Heart left ventricle (tissue), 16 donors: Measurements from ENCODE around the gene EIF5A. TPM values are rescaled to one million over a fixed set of nuclear protein-coding genes. Genes with fewer than 3 reads are reported as not detected.

Source experiments
- ATAC-seq, 4 donors: fragments of 200-7000 bp; cut with Tn5 transposase; one replicate each; pipeline ENCODE4 v1.9.1; 2020 to 2022; ENCODE audit warnings: moderate library complexity in 4 of 4, mild to moderate bottlenecking in 3 of 4, moderate number of reproducible peaks in 1 of 4
- DNase-seq, 5 donors: peaks; one replicate each; pipeline ENCODE4 v3.0.0-alpha.2; 2020
- H3K27ac ChIP-seq, 12 donors: fragments of 200-600 bp; sonication (generic) in 4 of 12; one replicate each; pipeline versions ENCODE4 v1.5.0 to v1.8.0; 2016 to 2022; ENCODE audit warnings: mild to moderate bottlenecking in 2 of 12
- H3K27me3 ChIP-seq, 9 donors: fragments of 200-600 bp; sonication (generic) in 2 of 9; one replicate each; pipeline versions ENCODE4 v1.5.1 to v1.8.0; 2016 to 2022; ENCODE audit warnings: mild to moderate bottlenecking in 3 of 9
- H3K36me3 ChIP-seq, 9 donors: fragments of 200-600 bp; sonication (generic) in 2 of 9; one replicate each; pipeline versions ENCODE4 v1.5.0 to v1.8.0; 2018 to 2022; ENCODE audit warnings: mild to moderate bottlenecking in 2 of 9
- H3K4me1 ChIP-seq, 12 donors: fragments of 200-600 bp; sonication (generic) in 4 of 12; one replicate each; pipeline versions ENCODE4 v1.5.0 to v1.8.0; 2016 to 2022; ENCODE audit warnings: mild to moderate bottlenecking in 3 of 12
- H3K4me3 ChIP-seq, 12 donors: fragments of 200-600 bp; sonication (generic) in 4 of 12; one replicate each; pipeline versions ENCODE4 v1.5.0 to v1.8.0; 2017 to 2022; ENCODE audit warnings: mild to moderate bottlenecking in 9 of 12, moderate library complexity in 4 of 12
- H3K9me3 ChIP-seq, 12 donors: fragments of 200-600 bp; sonication (generic) in 4 of 12; one replicate each; pipeline versions ENCODE4 v1.5.0 to v1.8.0; 2016 to 2022; ENCODE audit warnings: mild to moderate bottlenecking in 1 of 12
- POLR2A ChIP-seq, 2 donors: fragments of 450-650 bp; IDR thresholded peaks; one replicate each; pipeline ENCODE4 v1.6.1; 2017; ENCODE audit warnings: antibody characterized with exemption in 2 of 2, mild to moderate bottlenecking in 2 of 2, moderate library complexity in 2 of 2
- WGBS, 4 donors: extraction: QIAGEN DNeasy Blood & Tissue Kit in 2 of 4; methylation state at CpG; one replicate each; pipeline versions ENCODE4 v1.1.5 to v1.1.7; 2013 to 2018; 5-methylcytosine and 5-hydroxymethylcytosine counted together
- intact Hi-C, 10 donors: fragments of 100-400 bp; cut with DNase I; formaldehyde crosslinking; loops; one replicate each; pipeline versions ENCODE4 v1.11.1 to v1.14.2; 2022
- polyA plus RNA-seq, 2 donors: library from polyadenylated mRNA; stranded (reverse); fragments of 200-250 nt; gene quantifications; one replicate each; pipeline ENCODE4 v1.2.3, GENCODE V29; 2013
- total RNA-seq, 9 donors: library from RNA; depleted of rRNA in 2 of 9; stranded (reverse); fragments of >200 nt in 2 of 9; fragmentation: NEBNext Ultra II Directional in 3 of 9; extraction: Animal tissue kit (Norgen Biotek cat#: 25700) in 3 of 9; gene quantifications; one replicate each; pipeline versions ENCODE4 v1.1.0 to v1.2.4, GENCODE V29; 2016 to 2023
- TF ChIP-seq, protein P1 (sequence below), 12 donors: fragments of 200-600 bp; sonication (generic) in 4 of 12; IDR thresholded peaks; one replicate each; pipeline versions ENCODE4 v1.5.0 to v1.8.0; 2018 to 2022; ENCODE audit warnings: antibody characterized with exemption in 12 of 12, mild to moderate bottlenecking in 5 of 12
- donor health status: ischemic (EF 13 %, LVEDD 7.1; RV severe dilation, severe dysfunction).
- donor health status: healthy with polysubstance abuse.
- donor health status: DM: no; HTN: yes; CAD: no.
- donor health status: DM: no; HTN: no; CAD: no.
- donor health status: ischemic (EF 25% LVEDD 6.9; RV normal size, moderate dysfunction).
- donor health status: ischemic (EF 25% LVEDD 5.7; RV mildly dilated, moderate dysfunction).
- donor health status: healthy.
- donor health status: DM: yes; HTN: yes; CAD: no.
- donor health status: ischemic (EF 35%, LVEDD 5.7; RV mildly dilated, moderate dysfunction).
- donor health status: nonischemic (EF 11% LVEDD 7.7; RV severe dilation, severe dysfunction).
- donor health status: DM: yes; HTN: yes; CAD: no.
- donor health status: PGD.
- donor health status: ischemic (EF 29% LVEDD 5.4; RV normal size, mild dysfunction).
- donor health status: nonischemic (EF 23%, LVEDD 6.1; RV moderate dilation, normal function).

EIF5A gene
- total and polyA plus RNA-seq, 11 donors, result 120 to 934 (median 268) TPM

DNA sequence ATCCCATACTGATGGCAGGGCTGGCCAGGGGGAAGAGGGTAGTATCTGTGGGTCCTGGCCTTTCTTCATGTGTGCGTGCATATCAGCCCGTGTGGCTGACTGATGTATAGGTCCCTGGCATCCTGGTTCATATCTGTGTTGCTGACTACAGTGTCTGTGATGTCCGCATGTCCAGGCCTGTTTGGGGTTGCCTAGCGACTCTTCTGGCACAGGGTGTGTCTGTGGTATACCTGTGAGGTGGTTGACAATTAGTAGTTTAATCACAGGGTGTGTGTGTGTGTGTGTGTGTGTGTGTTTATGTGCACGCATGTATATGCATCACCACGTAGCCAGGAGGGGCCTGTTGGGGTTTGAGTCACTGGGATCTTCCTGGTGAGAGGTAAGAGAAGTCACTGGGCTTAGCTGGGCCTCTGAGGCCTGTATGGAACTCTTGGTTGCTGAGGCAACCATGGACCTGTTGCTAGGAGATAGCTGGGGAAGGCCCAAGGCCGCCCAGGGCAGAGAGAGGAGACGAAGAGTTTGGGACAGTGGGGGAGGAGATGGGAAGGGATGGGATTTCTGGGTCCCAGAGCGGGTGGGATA lies 46.9 kb downstream of the EIF5A start:
- no peaks in the 10 kb centered on the region for H3K27me3 ChIP-seq
- no peaks in the 10 kb centered on the region for H3K9me3 ChIP-seq
- H3K4me1 ChIP-seq, result peaks cover 0 to 60% (median 35%) of the 10 kb centered on the region in 12 donors
- 80 to 90% (median 83%) methylated on average over 7 to 9 of the region's 9 CpGs for WGBS, 4 donors
- DNase-seq (no peak), ATAC-seq (no peak)
- H3K36me3 ChIP-seq, result no peaks in the 10 kb centered on the region
- peak overlapping the region in 3 of 12 donors; percentile 34 to 47 (median 37) for H3K27ac ChIP-seq
- H3K4me3 ChIP-seq, result no peak overlapping the region
- TF ChIP-seq POLR2A (IDR thresholded peaks at IDR 0.05), result no peak
- TF ChIP-seq, protein P1, sequence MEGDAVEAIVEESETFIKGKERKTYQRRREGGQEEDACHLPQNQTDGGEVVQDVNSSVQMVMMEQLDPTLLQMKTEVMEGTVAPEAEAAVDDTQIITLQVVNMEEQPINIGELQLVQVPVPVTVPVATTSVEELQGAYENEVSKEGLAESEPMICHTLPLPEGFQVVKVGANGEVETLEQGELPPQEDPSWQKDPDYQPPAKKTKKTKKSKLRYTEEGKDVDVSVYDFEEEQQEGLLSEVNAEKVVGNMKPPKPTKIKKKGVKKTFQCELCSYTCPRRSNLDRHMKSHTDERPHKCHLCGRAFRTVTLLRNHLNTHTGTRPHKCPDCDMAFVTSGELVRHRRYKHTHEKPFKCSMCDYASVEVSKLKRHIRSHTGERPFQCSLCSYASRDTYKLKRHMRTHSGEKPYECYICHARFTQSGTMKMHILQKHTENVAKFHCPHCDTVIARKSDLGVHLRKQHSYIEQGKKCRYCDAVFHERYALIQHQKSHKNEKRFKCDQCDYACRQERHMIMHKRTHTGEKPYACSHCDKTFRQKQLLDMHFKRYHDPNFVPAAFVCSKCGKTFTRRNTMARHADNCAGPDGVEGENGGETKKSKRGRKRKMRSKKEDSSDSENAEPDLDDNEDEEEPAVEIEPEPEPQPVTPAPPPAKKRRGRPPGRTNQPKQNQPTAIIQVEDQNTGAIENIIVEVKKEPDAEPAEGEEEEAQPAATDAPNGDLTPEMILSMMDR (IDR thresholded peaks at IDR 0.05), result no peak
- intact Hi-C loops, result loop anchor here in 9 of 10 donors (2.0 to 10.0 kb wide), 16 partner anchors 48 to 330 kb away; partner anchors contain the start of genes MPDU1 (in 3 of the 9), POLR2A (in 3 of the 9), SENP3 (in 3 of the 9) and SLC35G6 (in 3 of the 9)

DNA sequence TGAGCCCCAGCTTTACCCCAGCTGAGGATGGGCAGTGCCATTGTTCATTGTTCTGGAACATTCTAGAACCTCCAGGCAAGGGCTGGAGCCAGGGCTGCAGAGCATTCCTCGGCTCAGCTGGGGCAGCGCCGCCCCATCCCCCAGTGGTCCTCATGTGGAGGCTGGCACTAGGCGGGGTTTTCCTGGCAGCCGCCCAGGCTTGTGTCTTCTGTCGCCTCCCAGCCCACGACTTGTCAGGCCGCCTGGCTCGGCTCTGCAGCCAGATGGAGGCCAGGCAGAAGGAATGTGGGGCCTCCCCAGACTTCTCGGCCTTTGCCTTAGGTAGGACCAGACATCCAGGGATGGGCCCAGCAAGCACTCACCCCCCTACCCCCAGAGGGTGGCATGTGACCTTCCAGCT lies 47.6 kb downstream of the EIF5A start, which contains the start of gene TMEM95:
TMEM95 (plus strand) TSS at position 104 of the 400 bp plus-strand sequence; CDS start at position 153, 49 bp downstream.
- 20 to 51% (median 44%) methylated on average over 1 to 10 of the region's 10 CpGs for WGBS, 4 donors
- Histone ChIP-seq H3K9me3 (no peaks in the 10 kb centered on the region), H3K27me3 (no peaks in the 10 kb centered on the region), H3K4me3 (no peak within 1 kb of the TSS), H3K36me3 (no peaks in the 10 kb centered on the region), H3K4me1 (peaks cover 0 to 53% (median 29%) of the 10 kb centered on the region in 12 donors), H3K27ac (peak within 1 kb of the TSS in 5 of 12 donors; percentile 11 to 47 (median 37))
- ATAC-seq (peak in 2 of 4 donors; percentile 14 to 28), DNase-seq (peak in 4 of 5 donors; percentile 63 to 79 (median 69))
- no peak for TF ChIP-seq POLR2A (IDR thresholded peaks at IDR 0.05)
- TF ChIP-seq, protein P1 (IDR thresholded peaks at IDR 0.05), result no peak
- intact Hi-C loops, result loop anchor here (2.0 to 10.0 kb wide), 13 partner anchors 37 to 330 kb away; partner anchors contain the start of genes FGF11 (in 5 of the 10), TMEM102 (in 5 of the 10), PLSCR3 (in 4 of the 10) and MPDU1 (in 2 of the 10)

DNA sequence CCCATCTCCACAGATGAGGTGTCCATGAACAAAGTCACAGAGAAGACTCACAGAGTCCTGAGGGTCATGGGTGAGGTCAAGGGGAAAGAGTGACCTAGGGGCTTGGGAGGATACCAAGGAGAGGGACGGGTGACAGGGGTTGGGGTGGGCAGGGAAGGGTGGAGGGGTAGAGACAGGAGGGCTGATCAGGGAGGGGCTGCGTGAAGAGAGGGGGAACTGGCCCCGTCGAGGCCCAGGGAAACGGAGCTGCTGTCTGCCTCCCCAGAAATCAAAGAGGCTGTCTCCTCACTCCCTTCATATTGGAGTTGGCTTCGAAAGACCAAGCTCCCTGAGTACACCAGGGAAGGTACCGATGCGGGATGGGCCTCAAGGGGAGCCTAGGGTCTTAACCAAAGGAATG lies 48.1 kb downstream of the EIF5A start:
- intact Hi-C loops, result loop anchor here (2.0 to 10.0 kb wide), 13 partner anchors 37 to 329 kb away; partner anchors contain the start of genes FGF11 (in 5 of the 10), TMEM102 (in 5 of the 10), PLSCR3 (in 4 of the 10) and MPDU1 (in 2 of the 10)
- DNase-seq (no peak), ATAC-seq (no peak)
- Histone ChIP-seq H3K27me3 (no peaks in the 10 kb centered on the region), H3K9me3 (no peaks in the 10 kb centered on the region), H3K36me3 (no peaks in the 10 kb centered on the region), H3K4me1 (peaks cover 0 to 48% (median 26%) of the 10 kb centered on the region in 12 donors), H3K27ac (peak overlapping the region in 4 of 12 donors; percentile 11 to 47 (median 38)), H3K4me3 (no peak overlapping the region)
- TF ChIP-seq, protein P1 (IDR thresholded peaks at IDR 0.05), result no peak
- TF ChIP-seq POLR2A (IDR thresholded peaks at IDR 0.05), result no peak
- 71 to 83% (median 78%) methylated on average over 8 of the region's 8 CpGs for WGBS, 4 donors

DNA sequence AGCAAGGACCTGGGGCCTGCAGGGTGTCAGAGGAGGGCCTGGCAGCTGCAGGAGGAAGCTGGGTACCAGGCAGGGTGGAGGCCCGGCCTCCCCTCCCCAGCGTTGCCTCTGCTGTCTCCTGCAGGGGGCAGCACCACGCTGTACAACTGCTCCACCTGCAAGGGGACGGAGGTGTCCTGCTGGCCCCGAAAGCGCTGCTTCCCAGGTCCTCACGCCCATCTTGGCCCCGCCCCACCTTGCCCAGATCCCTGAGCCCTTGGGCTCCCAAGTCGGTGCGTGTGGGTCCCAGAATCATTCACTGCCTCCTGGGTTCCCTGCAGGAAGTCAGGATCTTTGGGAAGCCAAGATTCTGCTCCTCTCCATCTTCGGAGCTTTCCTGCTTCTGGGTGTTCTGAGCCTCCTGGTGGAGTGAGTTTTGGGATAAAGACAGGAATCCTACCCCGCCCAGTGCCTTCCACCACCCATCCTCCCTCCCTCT lies 48.7 kb downstream of the EIF5A start:
- H3K27ac ChIP-seq, result peak overlapping the region in 1 of 12 donors; percentile 47
- H3K4me3 ChIP-seq, result no peak overlapping the region
- intact Hi-C loops, result loop anchor here (2.0 to 10.0 kb wide), 14 partner anchors 36 to 329 kb away; partner anchors contain the start of genes FGF11 (in 5 of the 10), TMEM102 (in 5 of the 10), PLSCR3 (in 4 of the 10) and SENP3 (in 3 of the 10)
- H3K9me3 ChIP-seq, result no peaks in the 10 kb centered on the region
- H3K27me3 ChIP-seq, result no peaks in the 10 kb centered on the region
- TF ChIP-seq, protein P1 (IDR thresholded peaks at IDR 0.05), result peak; percentile 76 to 90 (median 84)
- TF ChIP-seq POLR2A (IDR thresholded peaks at IDR 0.05), result no peak
- H3K36me3 ChIP-seq, result no peaks in the 10 kb centered on the region
- ATAC-seq (peak; percentile 11 to 48 (median 16)), DNase-seq (peak; percentile 74 to 92 (median 80))
- H3K4me1 ChIP-seq, result peaks cover 0 to 43% (median 25%) of the 10 kb centered on the region in 12 donors
- 12 to 30% (median 18%) methylated on average over 6 to 12 of the region's 12 CpGs for WGBS, 4 donors
